ENCODE results near the gene ZMIZ2.
"Not testable (repeated sequence)": the region's sequence is repeated elsewhere in the genome, so short reads cannot be mapped to it uniquely, and the experiment has no call there.

Gene ZMIZ2

GRCh38 chr7:44772867-44773266, 24.2 kb downstream of the ZMIZ2 start:
- no peak for DNase-seq

- DNase-seq: not testable (repeated sequence)
These were observed 25.8 kb downstream of the ZMIZ2 start for GRCh38 chr7:44774486-44774885.

DNA sequence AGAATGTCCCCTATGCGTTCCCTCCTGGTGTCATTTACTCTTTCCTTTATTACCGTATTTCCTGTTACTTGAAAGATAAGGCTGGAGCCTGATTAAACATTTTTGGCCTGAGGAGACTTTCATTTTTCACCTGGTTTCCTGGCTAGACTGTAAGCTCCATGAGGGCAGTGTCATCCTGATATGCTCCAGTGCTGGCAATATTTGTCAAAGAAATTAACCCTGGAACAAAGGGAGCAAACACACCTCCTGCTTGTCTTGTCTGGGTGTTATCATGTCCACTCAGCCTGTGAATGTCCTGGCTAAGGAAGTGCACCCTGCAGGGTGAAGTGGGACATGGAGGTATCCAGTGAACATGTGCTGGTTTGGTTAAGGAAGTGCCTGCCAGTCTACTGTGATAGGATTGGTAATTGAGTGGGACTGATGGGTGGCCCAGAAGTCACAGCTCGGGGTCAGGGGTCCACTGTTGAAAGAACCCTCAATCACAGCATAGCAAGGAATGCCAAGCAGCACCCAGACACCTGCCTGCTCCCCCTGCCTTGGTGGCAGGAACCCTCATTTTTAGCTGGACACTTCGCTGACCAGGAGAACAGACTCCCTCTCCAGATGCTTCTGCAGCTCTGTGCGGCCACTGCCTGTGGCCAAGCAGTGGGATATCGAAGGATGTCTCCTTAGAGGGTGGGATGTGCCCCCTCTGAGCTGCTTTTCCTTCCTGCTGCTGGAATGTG, 26.9 kb downstream of the ZMIZ2 start:
- DNase-seq: no peak

DNA sequence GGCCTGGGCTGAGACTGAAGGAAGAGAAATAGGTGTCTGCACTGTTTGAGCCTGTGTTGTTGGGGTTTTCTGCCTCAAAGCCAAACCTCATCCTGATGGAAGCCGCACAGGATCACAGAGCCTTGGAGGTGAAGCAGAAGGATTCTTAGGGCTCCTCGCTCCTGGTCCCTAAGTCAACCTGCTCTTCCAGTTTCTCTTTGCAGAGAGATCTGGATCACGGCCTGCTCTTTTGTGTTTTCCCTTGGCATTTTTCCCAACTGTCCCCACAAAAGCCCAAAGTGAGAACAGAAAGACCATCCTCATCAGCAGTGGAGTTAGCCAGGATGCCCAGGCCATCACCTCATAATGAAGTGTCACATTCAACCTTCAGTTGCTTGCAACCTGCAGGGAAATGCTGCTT, 27.6 kb downstream of the ZMIZ2 start:
- DNase-seq: no peak

- DNase-seq: no peak
These were observed 33.8 kb downstream of the ZMIZ2 start for GRCh38 chr7:44782460-44782859.

DNA sequence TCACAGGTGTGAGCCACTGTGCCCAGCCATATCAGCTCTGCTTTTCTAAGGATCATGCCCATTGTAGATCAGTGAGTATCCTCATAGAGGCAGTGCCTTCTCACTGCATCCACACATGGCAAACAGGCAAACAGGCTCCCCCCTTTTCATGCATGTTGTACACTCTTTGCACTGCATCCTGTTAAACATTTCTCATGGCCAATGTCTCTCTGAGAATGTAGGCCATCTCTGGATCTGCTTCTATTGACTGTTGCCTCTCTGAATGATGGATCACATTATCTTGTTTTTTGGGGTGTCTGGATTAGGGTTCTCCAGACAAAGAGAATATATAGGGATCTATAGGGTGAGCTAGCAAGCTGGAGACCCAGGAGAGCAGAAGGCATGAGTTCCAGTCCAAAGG, 34.8 kb downstream of the ZMIZ2 start:
- DNase-seq: no peak

- DNase-seq: no peak
These were observed 35.7 kb downstream of the ZMIZ2 start for GRCh38 chr7:44784364-44784763.

DNA sequence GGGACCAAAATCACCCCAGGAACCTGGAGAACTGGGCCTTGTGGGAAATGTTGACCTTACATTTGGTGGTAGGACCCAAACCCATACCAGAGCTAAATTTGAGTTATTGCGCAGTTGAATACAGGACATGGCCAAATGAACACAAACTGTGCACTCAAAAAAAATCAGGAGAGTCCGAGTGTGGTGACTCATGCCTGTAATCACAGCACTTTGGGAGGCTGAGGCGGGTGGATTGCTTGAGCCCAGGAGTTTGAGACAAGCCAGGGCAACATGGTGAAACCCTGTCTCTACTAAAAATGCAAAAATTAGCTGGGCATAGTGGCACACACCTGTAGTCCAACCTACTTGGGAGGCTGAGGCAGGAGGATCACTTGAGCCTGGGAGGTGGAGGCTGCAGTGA, 36.6 kb downstream of the ZMIZ2 start:
- DNase-seq: not testable (repeated sequence)

GRCh38 chr7:44787041-44787440, 38.4 kb downstream of the ZMIZ2 start:
- no peak for DNase-seq

- DNase-seq: no peak
These were observed 39.1 kb downstream of the ZMIZ2 start for GRCh38 chr7:44787762-44788161.

DNA sequence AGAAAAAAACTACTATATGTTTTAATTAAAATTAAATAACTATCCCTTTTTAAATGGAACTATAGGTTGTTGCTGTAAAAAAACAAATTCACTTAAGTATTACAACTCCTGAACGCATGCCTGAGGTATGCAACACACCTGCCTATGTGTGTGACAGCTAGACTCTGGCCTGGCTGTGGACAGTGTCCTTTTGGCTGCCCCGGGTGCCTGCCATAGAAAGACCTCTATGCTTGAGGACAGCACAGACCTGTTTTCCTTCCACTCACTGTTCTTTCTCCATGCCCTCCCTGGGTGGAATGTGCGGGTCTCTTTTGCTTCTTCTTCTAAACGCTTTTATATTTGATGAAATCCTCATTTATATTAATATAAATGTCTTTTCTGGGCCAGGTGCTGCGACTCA, 41.3 kb downstream of the ZMIZ2 start:
- no peak for DNase-seq

GRCh38 chr7:44791278-44792219, 42.9 kb downstream of the ZMIZ2 start:
- DNase-seq: peak; percentile 69

- peak; percentile 27 for DNase-seq
These were observed 45.3 kb downstream of the ZMIZ2 start for GRCh38 chr7:44793919-44794318.

- peak; percentile 45 for DNase-seq
These were observed 45.7 kb downstream of the ZMIZ2 start for GRCh38 chr7:44794331-44794730.

- DNase-seq: no peak
These were observed 47.4 kb downstream of the ZMIZ2 start for GRCh38 chr7:44796034-44796503.

DNA sequence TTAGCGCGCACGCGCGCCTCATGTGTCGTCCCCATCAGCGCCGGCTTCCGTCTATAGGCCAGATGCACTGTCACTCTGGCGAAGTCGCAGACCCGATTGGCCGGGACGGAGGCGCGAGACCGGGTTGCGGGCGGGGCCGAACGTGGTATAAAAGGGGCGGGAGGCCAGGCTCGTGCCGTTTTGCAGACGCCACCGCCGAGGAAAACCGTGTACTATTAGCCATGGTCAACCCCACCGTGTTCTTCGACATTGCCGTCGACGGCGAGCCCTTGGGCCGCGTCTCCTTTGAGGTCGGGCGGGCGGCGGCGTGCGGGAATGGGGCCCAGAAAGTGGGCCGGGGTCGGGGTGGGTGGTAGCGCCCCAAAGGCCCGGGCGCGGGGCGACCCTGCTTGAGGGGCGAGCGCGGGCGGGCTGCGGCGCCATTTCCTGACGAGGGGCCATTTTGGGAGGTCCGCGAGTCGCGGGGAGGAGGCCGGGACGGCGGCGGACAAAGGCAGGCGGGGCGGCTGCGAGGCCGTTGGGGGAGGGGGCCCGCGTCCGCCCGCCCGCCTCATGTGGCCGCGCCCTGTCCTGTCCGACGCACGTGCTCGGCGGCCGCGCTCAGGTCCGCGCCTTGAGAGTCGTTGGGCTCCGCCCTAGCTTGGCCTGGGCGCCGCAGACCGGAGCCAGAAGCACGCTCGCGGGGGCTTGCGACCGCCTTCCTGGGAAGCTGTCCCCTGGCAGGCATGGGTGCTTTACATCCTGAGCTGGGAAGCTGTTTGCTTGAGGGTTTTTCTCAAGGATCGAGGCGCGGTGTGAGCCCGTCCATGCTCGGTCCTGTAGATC, 48.1 kb downstream of the ZMIZ2 start, which contains the start of gene PPIA:
PPIA (plus strand) TSS at position 178 of the 825 bp plus-strand sequence; CDS start at position 222, 44 bp downstream.
- peak; percentile 98 for DNase-seq

DNA sequence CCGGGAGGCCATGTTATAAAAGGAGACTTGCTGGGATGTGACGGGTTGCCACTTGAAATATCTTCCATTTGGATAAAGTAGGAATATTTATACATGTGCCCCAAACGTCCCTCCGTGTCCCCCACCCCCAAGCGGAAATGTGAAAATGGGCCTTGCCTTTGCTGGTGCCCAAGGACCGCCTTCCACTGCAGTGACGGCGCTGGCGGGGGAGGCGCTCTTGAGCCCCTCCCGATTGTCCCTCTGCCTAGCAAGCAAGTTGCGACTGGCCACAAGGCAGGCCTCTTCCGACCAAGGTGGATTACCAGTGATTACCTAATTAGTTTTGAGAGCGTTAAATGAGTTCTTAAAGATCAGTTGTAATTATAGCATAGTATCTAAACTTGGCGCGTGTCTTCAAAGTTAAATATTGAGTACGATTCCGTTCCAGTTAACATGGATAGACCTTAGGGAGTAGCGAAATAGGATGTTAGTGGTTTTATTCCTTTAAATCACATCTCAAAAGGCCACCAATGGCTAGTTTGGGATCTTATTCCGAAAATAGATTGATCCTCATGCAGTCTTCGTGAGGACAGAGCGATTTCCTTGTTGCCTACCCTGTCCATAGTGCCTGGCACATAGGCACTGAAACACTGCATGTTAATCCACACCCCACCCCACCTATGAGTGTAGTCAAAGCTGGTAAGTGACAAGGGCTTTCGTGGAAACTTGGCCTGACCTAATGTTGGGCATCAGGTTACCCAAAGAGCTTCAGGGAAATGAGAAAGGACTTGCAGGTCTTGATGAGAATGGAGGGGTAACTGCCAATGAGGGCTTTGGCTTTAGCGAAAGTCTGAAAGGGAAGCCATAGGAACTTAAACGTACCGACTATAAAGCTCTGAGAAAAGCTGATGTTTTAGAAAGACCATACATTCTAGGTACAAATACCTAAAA, 48.9 kb downstream of the ZMIZ2 start:
- DNase-seq: peak; percentile 87

GRCh38 chr7:44798649-44799305, 50.1 kb downstream of the ZMIZ2 start:
- no peak for DNase-seq

- no peak for DNase-seq
These were observed 51.3 kb downstream of the ZMIZ2 start for GRCh38 chr7:44799939-44800338.

- peak; percentile 63 for DNase-seq
These were observed 53.2 kb downstream of the ZMIZ2 start for GRCh38 chr7:44801890-44802289.

- DNase-seq: no peak
These were observed 53.9 kb downstream of the ZMIZ2 start for GRCh38 chr7:44802418-44803025.
